Measurements from ENCODE around the gene MAP1A. TPM values are rescaled to one million over a fixed set of nuclear protein-coding genes. Genes with fewer than 3 reads are reported as not detected.

Gene MAP1A
- total and polyA plus RNA-seq, 3 donors from 2014 or later, result 11.4 to 19.1 (median 17.7) TPM

DNA sequence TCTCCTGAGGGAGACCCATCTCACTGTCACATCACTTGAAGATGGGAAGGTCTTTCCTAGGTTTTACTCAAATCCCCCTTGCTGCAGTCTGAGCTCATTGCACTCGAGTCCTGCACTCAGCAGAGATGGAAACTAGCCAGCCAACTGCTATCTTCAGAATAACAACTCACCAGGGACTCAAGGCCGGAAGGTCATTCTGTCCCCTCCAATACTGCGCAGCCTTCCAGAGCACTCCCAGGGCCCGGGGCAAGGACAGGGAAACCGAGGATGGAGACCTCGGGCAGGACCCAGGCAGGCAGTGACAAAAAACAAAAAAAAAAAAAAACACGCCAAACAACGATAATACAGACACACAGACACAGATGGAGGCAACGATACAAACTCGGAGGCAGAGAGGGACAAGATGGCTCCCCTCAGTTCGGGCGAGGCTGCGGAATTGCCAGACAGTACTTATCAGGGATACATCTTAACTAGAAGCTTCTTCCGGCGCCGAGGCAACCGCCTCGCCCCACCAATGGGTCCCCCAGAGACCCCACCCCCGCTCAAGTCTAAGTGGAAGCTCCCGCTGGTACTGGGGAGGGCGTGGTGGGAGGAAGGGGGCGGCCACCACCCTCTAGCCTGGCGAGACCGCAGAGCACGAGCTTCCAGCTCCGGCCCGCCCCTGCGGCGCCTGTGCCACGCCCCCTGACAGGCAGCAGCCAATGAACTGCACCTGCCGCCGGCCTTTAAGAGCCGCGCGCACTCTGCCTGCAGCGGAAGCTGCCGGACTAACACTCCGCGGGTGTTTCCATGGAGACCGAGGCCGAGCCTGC lies 7.0 kb upstream of the MAP1A start:
- intact Hi-C loops (cut with DNase I; ENCODE audit: low total_unique reads), result no loop called here
- no peaks in the 10 kb centered on the region for H3K36me3 ChIP-seq (ENCODE audit: low read depth, missing control alignments)
- peak overlapping the region; percentile 81 to 96 for H3K27ac ChIP-seq
- H3K4me3 ChIP-seq, result peak overlapping the region; percentile 62 to 70
- H3K9me3 ChIP-seq, result no peaks in the 10 kb centered on the region
- 1% methylated on average over 21 to 28 of the region's 41 CpGs for WGBS, 2 donors
- peak; percentile 99 for DNase-seq
- TF ChIP-seq, protein P1, sequence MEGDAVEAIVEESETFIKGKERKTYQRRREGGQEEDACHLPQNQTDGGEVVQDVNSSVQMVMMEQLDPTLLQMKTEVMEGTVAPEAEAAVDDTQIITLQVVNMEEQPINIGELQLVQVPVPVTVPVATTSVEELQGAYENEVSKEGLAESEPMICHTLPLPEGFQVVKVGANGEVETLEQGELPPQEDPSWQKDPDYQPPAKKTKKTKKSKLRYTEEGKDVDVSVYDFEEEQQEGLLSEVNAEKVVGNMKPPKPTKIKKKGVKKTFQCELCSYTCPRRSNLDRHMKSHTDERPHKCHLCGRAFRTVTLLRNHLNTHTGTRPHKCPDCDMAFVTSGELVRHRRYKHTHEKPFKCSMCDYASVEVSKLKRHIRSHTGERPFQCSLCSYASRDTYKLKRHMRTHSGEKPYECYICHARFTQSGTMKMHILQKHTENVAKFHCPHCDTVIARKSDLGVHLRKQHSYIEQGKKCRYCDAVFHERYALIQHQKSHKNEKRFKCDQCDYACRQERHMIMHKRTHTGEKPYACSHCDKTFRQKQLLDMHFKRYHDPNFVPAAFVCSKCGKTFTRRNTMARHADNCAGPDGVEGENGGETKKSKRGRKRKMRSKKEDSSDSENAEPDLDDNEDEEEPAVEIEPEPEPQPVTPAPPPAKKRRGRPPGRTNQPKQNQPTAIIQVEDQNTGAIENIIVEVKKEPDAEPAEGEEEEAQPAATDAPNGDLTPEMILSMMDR (IDR thresholded peaks at IDR 0.05), result peak in 1 of 3 experiments; percentile 42
- TF ChIP-seq POLR2A (IDR thresholded peaks at IDR 0.05), result peak; percentile 27
- no peaks in the 10 kb centered on the region for H3K27me3 ChIP-seq
- peaks cover 29% of the 10 kb centered on the region for H3K4me1 ChIP-seq

GRCh38 chr15:43511012-43511885 lies 6.2 kb upstream of the MAP1A start:
- intact Hi-C loops (cut with DNase I; ENCODE audit: low total_unique reads), result no loop called here
- WGBS, 2 donors, result 5 to 10% methylated on average over 20 to 35 of the region's 39 CpGs
- H3K27ac ChIP-seq, result peak overlapping the region; percentile 51 to 81
- H3K4me3 ChIP-seq, result peak overlapping the region; percentile 62 to 70
- DNase-seq, result peak; percentile 66
- no peaks in the 10 kb centered on the region for H3K27me3 ChIP-seq
- peaks cover 35% of the 10 kb centered on the region for H3K4me1 ChIP-seq
- H3K9me3 ChIP-seq, result no peaks in the 10 kb centered on the region
- TF ChIP-seq POLR2A (IDR thresholded peaks at IDR 0.05), result no peak
- TF ChIP-seq, protein P1 (IDR thresholded peaks at IDR 0.05), result peak in 1 of 3 experiments; percentile 32
- no peaks in the 10 kb centered on the region for H3K36me3 ChIP-seq (ENCODE audit: low read depth, missing control alignments)

DNA sequence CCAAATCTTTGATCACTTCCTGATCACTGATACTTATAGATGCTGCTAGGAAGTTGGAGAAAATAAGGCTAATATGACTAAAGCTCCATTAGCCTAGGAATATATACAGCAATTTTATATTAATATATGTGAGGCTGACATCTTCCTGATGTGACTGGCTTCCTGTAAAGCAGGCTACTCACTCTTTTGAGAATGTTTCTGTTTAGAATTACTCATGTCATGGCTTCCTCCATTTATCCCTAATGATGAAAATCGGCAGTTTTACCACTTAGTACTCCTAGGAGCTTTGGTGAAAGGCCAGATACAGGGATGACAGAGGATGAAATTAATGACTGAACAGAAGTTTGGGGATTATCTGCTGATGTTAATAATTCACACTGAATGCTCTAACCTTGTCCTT lies 3.9 kb upstream of the MAP1A start:
- Histone ChIP-seq H3K27me3 (no peaks in the 10 kb centered on the region), H3K4me3 (no peak overlapping the region), H3K36me3 (ENCODE audit: low read depth, missing control alignments) (no peaks in the 10 kb centered on the region), H3K9me3 (no peaks in the 10 kb centered on the region), H3K27ac (no peak overlapping the region), H3K4me1 (peaks cover 43% of the 10 kb centered on the region)
- WGBS, 2 donors, result 78 to 87% methylated on average over 1 of the region's 1 CpG
- intact Hi-C loops (cut with DNase I; ENCODE audit: low total_unique reads), result no loop called here
- DNase-seq, result no peak
- TF ChIP-seq, protein P1 (IDR thresholded peaks at IDR 0.05), result no peak
- no peak for TF ChIP-seq POLR2A (IDR thresholded peaks at IDR 0.05)

GRCh38 chr15:43514241-43515057 lies 3.0 kb upstream of the MAP1A start:
- Histone ChIP-seq H3K9me3 (no peaks in the 10 kb centered on the region), H3K36me3 (ENCODE audit: low read depth, missing control alignments) (no peaks in the 10 kb centered on the region), H3K27me3 (no peaks in the 10 kb centered on the region), H3K4me3 (no peak overlapping the region), H3K4me1 (peaks cover 36% of the 10 kb centered on the region), H3K27ac (peak overlapping the region in 1 of 2 donors; percentile 16)
- 70 to 75% methylated on average over 4 of the region's 4 CpGs for WGBS, 2 donors
- peak; percentile 61 for DNase-seq
- TF ChIP-seq, protein P1 (IDR thresholded peaks at IDR 0.05), result peak; percentile 5 to 52 (median 50)
- TF ChIP-seq POLR2A (IDR thresholded peaks at IDR 0.05), result no peak
- intact Hi-C loops (cut with DNase I; ENCODE audit: low total_unique reads), result no loop called here

All from testis (tissue), 3 donors.